HuH-7 (cell line): ENCODE measurements around the gene KLHL22.
"Not testable (repeated sequence)": the region's sequence is repeated elsewhere in the genome, so short reads cannot be mapped to it uniquely, and the experiment has no call there.

ENCODE experiments used
- DNase-seq: peaks from one replicate; pipeline ENCODE4 v3.0.0; 2011; ENCODE audit warnings: low spot score

The KLHL22 gene

GRCh38 chr22:20494978-20495860 is at the start of gene KLHL22:
KLHL22 (minus strand) TSS chr22:20495795; CDS start chr22:20489211, 6,584 bp downstream.
- peak; percentile 56 for DNase-seq

GRCh38 chr22:20545318-20545634 is 49.7 kb upstream of the KLHL22 start:
- DNase-seq = not testable (repeated sequence)

GRCh38 chr22:20542736-20543135 is 47.1 kb upstream of the KLHL22 start:
- DNase-seq = no peak

GRCh38 chr22:20542055-20542454 is 46.5 kb upstream of the KLHL22 start:
- no peak for DNase-seq

GRCh38 chr22:20538875-20539274 is 43.3 kb upstream of the KLHL22 start:
- DNase-seq = not testable (repeated sequence)

GRCh38 chr22:20537983-20538382 is 42.4 kb upstream of the KLHL22 start:
- DNase-seq = no peak

- no peak for DNase-seq
Observed at GRCh38 chr22:20537325-20537756, 41.7 kb upstream of the KLHL22 start.

GRCh38 chr22:20536590-20537324 is 41.2 kb upstream of the KLHL22 start:
- DNase-seq = no peak

- no peak for DNase-seq
Observed at GRCh38 chr22:20533879-20534265, 38.3 kb upstream of the KLHL22 start.

- no peak for DNase-seq
Observed at GRCh38 chr22:20533095-20533878, 37.7 kb upstream of the KLHL22 start.

GRCh38 chr22:20532256-20532993 is 36.8 kb upstream of the KLHL22 start:
- no peak for DNase-seq

- DNase-seq = no peak
Observed at GRCh38 chr22:20531404-20532201, 36.0 kb upstream of the KLHL22 start.

GRCh38 chr22:20531154-20531403 is 35.5 kb upstream of the KLHL22 start:
- no peak for DNase-seq

GRCh38 chr22:20530368-20531153 is 35.0 kb upstream of the KLHL22 start:
- DNase-seq = no peak

- no peak for DNase-seq
Observed at GRCh38 chr22:20528405-20528978, 32.9 kb upstream of the KLHL22 start.

GRCh38 chr22:20526628-20527355 is 31.2 kb upstream of the KLHL22 start:
- no peak for DNase-seq

- DNase-seq = no peak
Observed at GRCh38 chr22:20526305-20526627, 30.7 kb upstream of the KLHL22 start.

- DNase-seq = no peak
Observed at GRCh38 chr22:20525048-20525447, 29.5 kb upstream of the KLHL22 start.

- DNase-seq = no peak
Observed at GRCh38 chr22:20524004-20524481, 28.4 kb upstream of the KLHL22 start.
